ENCODE measurements around the gene LETM1.

The LETM1 gene

GRCh38 chr4:1871471-1872021 is 15.6 kb upstream of the LETM1 start:
- DNase-seq = no peak

GRCh38 chr4:1870578-1871443 is 14.9 kb upstream of the LETM1 start, which contains the start of gene NSD2:
NSD2 (plus strand) TSS chr4:1871393; CDS start chr4:1900655, 29,262 bp downstream.
- DNase-seq = peak; percentile 81 to 94 (median 92)

GRCh38 chr4:1870328-1870577 is 14.3 kb upstream of the LETM1 start:
- DNase-seq = peak in 4 of 6 experiments; percentile 76 to 88 (median 82)

- no peak for DNase-seq
Observed at GRCh38 chr4:1869530-1870327, 13.8 kb upstream of the LETM1 start.

- DNase-seq = no peak
Observed at GRCh38 chr4:1868912-1869311, 13.0 kb upstream of the LETM1 start.

- DNase-seq = no peak
Observed at GRCh38 chr4:1868293-1868692, 12.3 kb upstream of the LETM1 start.

GRCh38 chr4:1866189-1866661 is 10.3 kb upstream of the LETM1 start:
- DNase-seq = no peak

- no peak for DNase-seq
Observed at GRCh38 chr4:1864076-1865008, 8.4 kb upstream of the LETM1 start.

- no peak for DNase-seq
Observed at GRCh38 chr4:1863297-1864033, 7.5 kb upstream of the LETM1 start.

- no peak for DNase-seq
Observed at GRCh38 chr4:1862961-1863296, 7.0 kb upstream of the LETM1 start.

- peak in 3 of 6 experiments; percentile 30 to 39 (median 39) for DNase-seq
Observed at GRCh38 chr4:1862055-1862911, 6.3 kb upstream of the LETM1 start.

GRCh38 chr4:1859389-1859753 is 3.4 kb upstream of the LETM1 start:
- DNase-seq = no peak

- DNase-seq = no peak
Observed at GRCh38 chr4:1857931-1858330, 2.0 kb upstream of the LETM1 start.

- no peak for DNase-seq
Observed at GRCh38 chr4:1856943-1857699, 1.2 kb upstream of the LETM1 start.

- DNase-seq = peak in 1 of 6 experiments; percentile 36
Observed at GRCh38 chr4:1855333-1856070, 454 bp downstream of the LETM1 start.

- no peak for DNase-seq
Observed at GRCh38 chr4:1854752-1855151, 1.2 kb downstream of the LETM1 start.

GRCh38 chr4:1852904-1853623 is 2.9 kb downstream of the LETM1 start:
- DNase-seq = no peak

- DNase-seq = no peak
Observed at GRCh38 chr4:1851575-1852410, 4.2 kb downstream of the LETM1 start.

Measured in stimulated activated naive CD4-positive, alpha-beta T cell (primary cell).